Stomach (tissue), 9 donors: ENCODE data around the gene TMEM128. TPM values are rescaled to one million over a fixed set of nuclear protein-coding genes. Genes with fewer than 3 reads are reported as not detected.

Experiments
- DNase-seq, 2 donors: peaks; one replicate each; pipeline versions ENCODE4 v3.0.0 to v3.0.0-alpha.2; 2013 to 2019
- H3K27ac ChIP-seq, 5 donors: fragments of 200-600 bp in 4 of 5; sonication (generic) in 4 of 5; one replicate each; pipeline ENCODE4 v1.5.1; 2013 to 2019; ENCODE audit warnings: mild to moderate bottlenecking in 1 of 5, moderate library complexity in 1 of 5
- H3K27me3 ChIP-seq, 3 donors: fragments of 200-600 bp; sonication (generic); one replicate each; pipeline ENCODE4 v1.5.1; 2017 to 2019; ENCODE audit warnings: mixed run types in 1 of 3
- H3K36me3 ChIP-seq, 4 donors: fragments of 200-600 bp; sonication (generic); 1 replicate in 3 of 4; 2 replicates in 1 of 4; pipeline ENCODE4 v1.5.1; 2016 to 2019
- H3K4me1 ChIP-seq, 4 donors: fragments of 200-600 bp; sonication (generic); one replicate each; pipeline ENCODE4 v1.5.1; 2016 to 2019
- H3K4me3 ChIP-seq, 4 donors: fragments of 200-600 bp; sonication (generic) in 3 of 4; one replicate each; pipeline ENCODE4 v1.5.1; 2016 to 2019; ENCODE audit warnings: mild to moderate bottlenecking in 1 of 4
- H3K9me3 ChIP-seq, 4 donors: fragments of 200-600 bp; sonication (generic); one replicate each; pipeline ENCODE4 v1.5.1; 2016 to 2019
- CTCF ChIP-seq, 7 experiments: fragments of 450-650 bp in 4 of 7; fragments of 200-600 bp in 3 of 7; sonication (generic) in 3 of 7; IDR thresholded peaks; one replicate each; pipeline ENCODE4 v1.5.1; 2016 to 2019; ENCODE audit warnings: antibody characterized with exemption in 7 of 7, control low read depth in 2 of 7, mild to moderate bottlenecking in 1 of 7
- EP300 ChIP-seq: sonication (generic); formaldehyde crosslinking; IDR thresholded peaks from one replicate; pipeline ENCODE4 v1.6.1; 2017; ENCODE audit warnings: antibody characterized with exemption
- POLR2A ChIP-seq, 4 donors: fragments of 450-650 bp; IDR thresholded peaks; one replicate each; pipeline ENCODE4 v1.6.1; 2016; ENCODE audit warnings: antibody characterized with exemption in 4 of 4, control low read depth in 2 of 4, mild to moderate bottlenecking in 1 of 4, moderate library complexity in 1 of 4
- POLR2AphosphoS5 ChIP-seq, 3 donors: sonication (generic); formaldehyde crosslinking; IDR thresholded peaks; one replicate each; pipeline ENCODE4 v1.6.1; 2016; ENCODE audit warnings: antibody characterized with exemption in 3 of 3
- WGBS, 5 donors: extraction: QIAGEN DNeasy Blood & Tissue Kit in 3 of 5; methylation state at CpG; one replicate each; pipeline versions ENCODE4 v1.1.5 to v1.1.7; 2013 to 2018; 5-methylcytosine and 5-hydroxymethylcytosine counted together
- intact Hi-C: fragments of 100-400 bp; cut with DNase I; formaldehyde crosslinking; loops from one replicate; pipeline ENCODE4 v1.15.1; 2023; ENCODE audit warnings: low total_unique reads
- polyA plus RNA-seq, 3 donors: library from polyadenylated mRNA; stranded (reverse); fragments of 200-250 nt; gene quantifications; one replicate each; pipeline ENCODE4 v1.2.3, GENCODE V29; 2013
- total RNA-seq, 5 donors: library from RNA; depleted of rRNA; stranded (reverse); fragments of >200 nt; gene quantifications; one replicate each; pipeline versions ENCODE4 v1.1.0 to v1.2.3, GENCODE V29; 2014 to 2016
- donor health status: healthy with polysubstance abuse.
- donor health status: Bipolar disorder and iron deficiency.
- donor health status: healthy.

Gene TMEM128
- total and polyA plus RNA-seq, 8 donors, result 0.29 to 46.3 (median 18.3) TPM

DNA sequence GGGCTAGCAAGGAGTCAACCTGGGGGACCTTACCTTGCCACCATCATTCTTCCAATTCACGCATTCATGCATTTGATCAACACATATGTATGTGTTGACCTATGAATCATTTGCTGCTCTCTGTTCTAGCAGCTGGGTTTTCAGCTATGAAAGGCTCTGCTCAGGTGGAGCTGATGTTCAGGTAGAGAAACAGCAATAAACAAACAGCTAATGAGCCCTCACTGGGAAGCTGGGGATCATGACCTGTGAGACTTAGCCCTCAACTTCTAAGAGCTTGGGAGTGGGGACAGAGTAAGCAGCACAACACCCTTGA lies 19.7 kb downstream of the TMEM128 start:
- WGBS, 5 donors, result 48 to 79% (median 59%) methylated on average over 1 of the region's 1 CpG
- TF ChIP-seq CTCF (IDR thresholded peaks at IDR 0.05) (no peak), POLR2AphosphoS5 (IDR thresholded peaks at IDR 0.05) (no peak), POLR2A (IDR thresholded peaks at IDR 0.05) (no peak), EP300 (no peak)
- intact Hi-C loops, result no loop called here
- H3K27me3 ChIP-seq, result peaks cover 7 to 71% (median 41%) of the 10 kb centered on the region in 3 donors
- H3K36me3 ChIP-seq, result no peaks in the 10 kb centered on the region
- H3K27ac ChIP-seq, result no peak overlapping the region
- DNase-seq, result no peak
- peaks cover 0 to 9% (median 4%) of the 10 kb centered on the region in 4 donors for H3K9me3 ChIP-seq
- H3K4me1 ChIP-seq, result peaks cover 0 to 17% (median 0%) of the 10 kb centered on the region in 4 donors
- H3K4me3 ChIP-seq, result no peak overlapping the region

GRCh38 chr4:4227510-4228355 lies 20.3 kb downstream of the TMEM128 start:
- H3K4me1 ChIP-seq, result peaks cover 0 to 17% (median 0%) of the 10 kb centered on the region in 4 donors
- no peak overlapping the region for H3K4me3 ChIP-seq
- no peak overlapping the region for H3K27ac ChIP-seq
- H3K9me3 ChIP-seq, result peaks cover 0 to 5% (median 2%) of the 10 kb centered on the region in 4 donors
- H3K27me3 ChIP-seq, result peaks cover 7 to 77% (median 41%) of the 10 kb centered on the region in 3 donors
- no peak for TF ChIP-seq POLR2AphosphoS5 (IDR thresholded peaks at IDR 0.05)
- no peak for TF ChIP-seq CTCF (IDR thresholded peaks at IDR 0.05)
- no peak for TF ChIP-seq POLR2A (IDR thresholded peaks at IDR 0.05)
- TF ChIP-seq EP300, result no peak
- DNase-seq, result no peak
- no peaks in the 10 kb centered on the region for H3K36me3 ChIP-seq
- 8 to 14% (median 9%) methylated on average over 24 to 51 of the region's 51 CpGs for WGBS, 5 donors
- intact Hi-C loops, result no loop called here

DNA sequence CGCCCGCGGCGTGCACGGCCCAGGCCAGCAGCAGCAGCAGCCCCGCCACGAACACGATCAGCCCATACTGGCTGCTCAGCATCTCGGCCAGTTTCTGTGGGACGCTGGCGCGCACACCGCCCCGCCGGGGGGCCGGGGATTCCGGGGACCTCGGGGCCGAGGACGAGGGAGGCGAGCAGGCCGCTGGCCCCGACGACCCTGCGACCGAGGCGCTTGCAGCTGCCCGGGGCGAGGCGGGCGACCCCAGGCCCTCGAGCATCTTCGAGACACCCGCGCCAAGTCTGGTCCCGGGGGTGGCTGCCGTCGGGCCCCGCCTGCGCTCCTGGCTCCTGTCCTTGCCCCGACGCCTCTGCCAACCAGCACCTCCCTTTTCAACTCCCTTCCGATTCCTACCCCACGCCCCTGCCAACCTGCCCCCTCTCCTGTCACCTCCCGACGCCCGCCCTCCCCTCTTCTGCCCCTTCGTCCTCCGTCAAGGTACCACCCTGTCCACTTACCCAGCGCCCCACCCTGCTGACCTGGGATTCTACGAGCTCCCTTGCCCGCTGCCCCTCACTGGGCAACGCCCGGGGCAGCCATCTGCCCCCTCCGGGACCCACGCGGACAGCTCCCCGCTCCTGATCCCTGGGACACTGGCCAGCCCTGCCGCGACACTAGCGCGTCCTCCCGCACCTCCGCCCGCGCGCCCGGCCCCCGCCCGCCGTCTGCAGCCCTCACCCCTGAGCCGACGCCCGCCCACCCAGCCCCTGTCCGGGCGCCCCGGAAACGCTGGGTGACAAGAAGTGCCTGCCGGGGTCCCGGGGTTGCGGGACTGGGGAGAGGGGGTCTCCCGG lies 21.2 kb downstream of the TMEM128 start, which contains the start of gene OTOP1:
Gene OTOP1, minus strand, starts transcription at position 324 of the 833 bp plus-strand sequence. Its CDS starts 65 bp downstream, at position 259.
- H3K36me3 ChIP-seq, result no peaks in the 10 kb centered on the region
- H3K4me3 ChIP-seq, result no peak within 1 kb of the TSS
- intact Hi-C loops, result no loop called here
- H3K4me1 ChIP-seq, result peaks cover 0 to 17% (median 0%) of the 10 kb centered on the region in 4 donors
- WGBS, 5 donors, result 12 to 19% (median 16%) methylated on average over 32 to 82 of the region's 82 CpGs
- TF ChIP-seq EP300 (no peak), POLR2A (IDR thresholded peaks at IDR 0.05) (no peak), CTCF (IDR thresholded peaks at IDR 0.05) (no peak), POLR2AphosphoS5 (IDR thresholded peaks at IDR 0.05) (no peak)
- peaks cover 7 to 86% (median 49%) of the 10 kb centered on the region in 3 donors for H3K27me3 ChIP-seq
- no peak for DNase-seq
- H3K27ac ChIP-seq, result no peak within 1 kb of the TSS
- H3K9me3 ChIP-seq, result peaks cover 0 to 5% (median 0%) of the 10 kb centered on the region in 4 donors

GRCh38 chr4:4225915-4226605 lies 22.0 kb downstream of the TMEM128 start:
- 15 to 21% (median 16%) methylated on average over 27 to 41 of the region's 41 CpGs for WGBS, 5 donors
- intact Hi-C loops, result no loop called here
- no peak overlapping the region for H3K4me3 ChIP-seq
- H3K4me1 ChIP-seq, result peaks cover 0 to 17% (median 0%) of the 10 kb centered on the region in 4 donors
- H3K36me3 ChIP-seq, result no peaks in the 10 kb centered on the region
- H3K27ac ChIP-seq, result no peak overlapping the region
- peaks cover 7 to 94% (median 52%) of the 10 kb centered on the region in 3 donors for H3K27me3 ChIP-seq
- H3K9me3 ChIP-seq, result peaks cover 0 to 5% (median 0%) of the 10 kb centered on the region in 4 donors
- no peak for TF ChIP-seq CTCF (IDR thresholded peaks at IDR 0.05)
- TF ChIP-seq POLR2A (IDR thresholded peaks at IDR 0.05), result no peak
- TF ChIP-seq EP300, result no peak
- TF ChIP-seq POLR2AphosphoS5 (IDR thresholded peaks at IDR 0.05), result no peak
- peak in 1 of 2 donors; percentile 10 for DNase-seq
